ENCODE results near the gene ANKRD44.
"Not testable (repeated sequence)": the region's sequence is repeated elsewhere in the genome, so short reads cannot be mapped to it uniquely, and the experiment has no call there.

ANKRD44 gene

GRCh38 chr2:197010200-197011020, 300.2 kb downstream of the ANKRD44 start:
- no peak for DNase-seq

DNA sequence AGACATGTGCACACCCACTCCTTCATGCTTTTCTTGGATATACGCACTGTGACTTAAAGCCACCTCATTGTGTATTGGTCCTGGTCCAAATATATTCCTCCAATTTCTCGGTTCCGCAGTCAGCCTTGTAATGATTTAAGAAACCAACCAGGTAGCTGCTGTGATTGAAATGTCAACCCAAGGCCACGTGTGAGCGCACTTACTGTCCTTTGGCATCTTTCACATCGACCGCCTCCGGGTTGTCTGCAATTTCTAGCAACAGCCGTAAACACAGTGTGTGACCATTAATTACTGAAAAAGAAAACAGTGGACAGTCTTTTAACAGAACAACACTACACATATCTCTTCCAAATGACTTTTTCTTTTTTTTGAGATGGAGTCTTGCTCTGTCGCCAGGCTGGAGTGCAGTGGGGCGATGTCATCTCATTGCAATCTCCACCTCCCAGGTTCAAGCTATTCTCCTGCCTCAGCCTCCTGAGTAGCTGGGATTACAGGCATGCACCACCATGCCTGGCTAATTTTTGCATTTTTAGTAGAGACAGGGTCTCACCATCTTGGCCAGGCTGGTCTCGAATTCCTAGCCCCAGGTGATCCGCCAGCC, 301.7 kb downstream of the ANKRD44 start:
- not testable (repeated sequence) for DNase-seq

- DNase-seq: no peak
Measured at GRCh38 chr2:197007716-197008628, 302.6 kb downstream of the ANKRD44 start.

- no peak for DNase-seq
Measured at GRCh38 chr2:197001921-197002320, 308.7 kb downstream of the ANKRD44 start.

GRCh38 chr2:196995757-196996314, 314.7 kb downstream of the ANKRD44 start:
- DNase-seq: no peak

- DNase-seq: no peak
Measured at GRCh38 chr2:196994764-196995163, 315.8 kb downstream of the ANKRD44 start.

- DNase-seq: no peak
Measured at GRCh38 chr2:196993617-196994016, 317.0 kb downstream of the ANKRD44 start.

DNA sequence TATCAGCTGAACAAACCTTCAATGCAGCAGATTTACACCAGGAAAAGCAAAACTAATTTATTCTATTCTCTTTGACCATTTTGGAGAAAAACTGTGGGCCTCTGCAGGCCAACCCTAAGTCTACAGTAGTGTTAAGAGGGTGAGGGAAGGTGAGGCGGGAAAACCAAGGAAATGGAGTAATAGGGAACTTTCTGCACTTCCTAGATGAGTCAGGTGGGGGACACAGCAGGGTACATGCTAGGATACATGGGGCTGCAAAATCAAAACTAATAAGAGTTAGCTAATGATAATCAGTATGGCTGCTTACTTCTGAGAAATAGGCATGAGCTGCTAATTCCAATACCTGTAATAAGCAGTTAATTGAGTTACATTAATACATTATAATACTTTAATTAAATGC, 318.1 kb downstream of the ANKRD44 start:
- DNase-seq: no peak

GRCh38 chr2:196990788-196991461, 319.7 kb downstream of the ANKRD44 start:
- DNase-seq: no peak

GRCh38 chr2:196990092-196990491, 320.5 kb downstream of the ANKRD44 start:
- no peak for DNase-seq

- DNase-seq: no peak
Measured at GRCh38 chr2:196989496-196989895, 321.1 kb downstream of the ANKRD44 start.

DNA sequence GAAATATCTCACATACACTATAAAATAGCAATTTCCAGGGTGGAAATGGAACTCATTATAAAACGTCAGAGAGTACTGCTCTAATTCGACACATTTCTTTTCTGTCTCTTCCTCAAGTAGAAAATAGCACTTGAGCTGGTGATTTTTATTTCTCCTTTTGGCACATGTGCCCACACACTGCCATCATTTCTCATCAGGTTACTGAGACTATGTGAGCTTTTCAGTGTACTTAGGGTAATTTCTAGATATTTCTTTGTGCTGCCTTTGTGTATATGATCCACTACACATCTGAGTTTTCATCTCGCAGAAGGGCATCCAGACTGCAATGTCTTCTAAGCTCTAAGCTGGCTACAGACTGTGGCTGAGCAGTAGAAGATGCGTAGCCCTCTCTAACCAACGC, 321.9 kb downstream of the ANKRD44 start:
- DNase-seq: no peak

DNA sequence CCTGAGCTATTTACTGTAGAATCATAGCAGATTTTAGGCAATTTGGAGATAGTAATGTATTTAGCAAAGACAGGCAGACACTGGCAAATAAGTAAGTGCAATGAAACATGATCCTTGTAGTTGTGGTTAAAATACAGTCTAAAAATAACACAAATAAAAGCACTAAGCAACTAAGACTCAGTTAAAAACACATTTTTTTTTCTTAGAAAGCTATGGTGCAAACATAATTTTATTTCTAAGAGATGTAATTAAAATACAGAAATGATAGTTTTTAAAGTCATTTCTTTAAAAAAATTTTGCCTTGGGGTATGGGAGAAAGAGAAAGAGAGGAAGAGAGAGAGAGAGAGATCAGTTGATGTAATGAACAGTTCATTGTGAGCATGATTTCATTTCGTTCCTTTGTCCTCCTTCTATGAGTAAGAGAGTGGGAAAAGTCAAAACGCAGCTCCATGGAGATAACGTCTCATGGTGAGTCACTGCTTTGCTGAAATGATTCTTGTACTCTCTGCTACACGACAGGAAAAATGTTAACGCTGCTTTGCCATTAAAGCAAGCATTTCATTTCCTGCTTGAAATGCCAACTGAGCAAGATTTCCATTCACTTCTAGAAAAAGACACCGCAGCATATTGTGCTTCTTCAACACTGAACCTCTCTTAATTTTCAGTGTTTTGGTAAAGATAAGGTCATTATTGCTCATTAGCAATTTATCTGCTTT, 322.8 kb downstream of the ANKRD44 start:
- peak; percentile 11 for DNase-seq

GRCh38 chr2:196987298-196987648, 323.3 kb downstream of the ANKRD44 start:
- DNase-seq: no peak

GRCh38 chr2:196985511-196986183, 324.9 kb downstream of the ANKRD44 start:
- DNase-seq: no peak

- DNase-seq: no peak
Measured at GRCh38 chr2:196984903-196985302, 325.7 kb downstream of the ANKRD44 start.

DNA sequence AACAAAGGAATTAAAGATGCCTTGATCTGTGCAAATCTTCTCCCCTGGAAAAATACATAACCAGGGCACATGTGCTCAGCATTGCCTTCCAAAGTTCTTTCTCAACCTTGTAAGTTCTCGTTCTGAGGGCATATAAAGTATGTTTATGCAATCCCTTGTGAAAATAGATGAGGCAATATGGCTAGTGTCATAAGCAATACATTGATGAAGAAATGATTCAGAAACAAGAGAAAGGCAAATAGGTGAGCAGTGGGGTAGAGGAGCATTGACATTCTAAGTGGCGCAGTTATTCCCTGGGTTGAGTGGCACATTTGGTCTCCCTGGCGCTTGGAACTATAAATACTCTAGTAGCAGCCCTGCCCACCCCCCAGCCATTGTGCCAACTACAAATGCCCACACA, 326.6 kb downstream of the ANKRD44 start:
- no peak for DNase-seq

GRCh38 chr2:196980473-196980872, 330.1 kb downstream of the ANKRD44 start:
- DNase-seq: no peak

DNA sequence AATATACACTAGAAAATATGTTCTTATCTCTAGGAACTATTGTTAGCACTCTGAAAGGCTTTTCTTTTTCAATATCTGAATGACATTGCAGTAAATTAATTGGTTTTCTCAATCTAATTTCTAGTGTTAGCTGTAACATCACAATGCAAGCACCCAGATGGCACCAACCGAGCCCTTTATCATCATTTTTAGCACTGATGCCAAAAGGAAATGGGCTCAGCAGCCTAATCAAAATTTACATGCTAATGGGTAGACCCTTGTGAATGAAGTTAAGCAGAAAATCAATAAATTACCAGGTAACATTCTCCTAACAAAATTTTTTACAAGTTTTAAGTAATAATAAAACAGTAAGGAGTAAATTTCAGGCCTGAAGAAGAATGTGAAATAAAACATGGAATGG, 330.6 kb downstream of the ANKRD44 start:
- no peak for DNase-seq

DNA sequence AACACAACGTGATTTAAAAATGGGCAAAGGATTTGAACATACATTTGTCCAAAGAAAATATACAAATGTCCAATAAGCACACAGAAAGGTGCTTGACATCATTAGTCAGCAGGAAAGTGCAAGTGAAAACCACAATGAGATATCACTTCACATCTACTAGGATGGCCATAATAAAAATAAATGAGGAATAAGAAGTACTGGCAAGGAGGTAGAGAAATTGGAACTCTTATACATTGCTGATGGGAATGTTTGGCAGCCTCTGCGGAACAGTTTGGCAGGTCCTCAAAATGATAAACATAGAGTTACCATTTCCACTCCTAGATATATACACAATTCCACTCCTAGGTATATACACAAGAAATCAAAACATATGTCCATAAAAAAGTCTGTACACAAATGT, 333.1 kb downstream of the ANKRD44 start:
- no peak for DNase-seq

GRCh38 chr2:196974970-196975369, 335.6 kb downstream of the ANKRD44 start:
- no peak for DNase-seq

All from activated CD4-positive, alpha-beta T cell treated with anti-CD3 and anti-CD28 coated beads for 1 hour (primary cell).